ENCODE data around the gene NAMPT. TPM values are rescaled to one million over a fixed set of nuclear protein-coding genes. Genes with fewer than 3 reads are reported as not detected.

NAMPT gene
- total RNA-seq, 1 donor = 1,699 TPM

- H3K9me3 ChIP-seq (ENCODE audit: low read depth, low read length) = no peaks in the 10 kb centered on the region
- H3K4me3 ChIP-seq (ENCODE audit: low read length) = no peak overlapping the region
- no peaks in the 10 kb centered on the region for H3K4me1 ChIP-seq (ENCODE audit: insufficient read depth, low read length)
- no peaks in the 10 kb centered on the region for H3K27me3 ChIP-seq (ENCODE audit: insufficient read depth, low read length)
Observed at GRCh38 chr7:106206826-106207541, 77.8 kb downstream of the NAMPT start.

GRCh38 chr7:106205621-106206222, 79.1 kb downstream of the NAMPT start:
- H3K9me3 ChIP-seq (ENCODE audit: low read depth, low read length) = no peaks in the 10 kb centered on the region
- no peaks in the 10 kb centered on the region for H3K27me3 ChIP-seq (ENCODE audit: insufficient read depth, low read length)
- H3K4me3 ChIP-seq (ENCODE audit: low read length) = no peak overlapping the region
- no peaks in the 10 kb centered on the region for H3K4me1 ChIP-seq (ENCODE audit: insufficient read depth, low read length)

DNA sequence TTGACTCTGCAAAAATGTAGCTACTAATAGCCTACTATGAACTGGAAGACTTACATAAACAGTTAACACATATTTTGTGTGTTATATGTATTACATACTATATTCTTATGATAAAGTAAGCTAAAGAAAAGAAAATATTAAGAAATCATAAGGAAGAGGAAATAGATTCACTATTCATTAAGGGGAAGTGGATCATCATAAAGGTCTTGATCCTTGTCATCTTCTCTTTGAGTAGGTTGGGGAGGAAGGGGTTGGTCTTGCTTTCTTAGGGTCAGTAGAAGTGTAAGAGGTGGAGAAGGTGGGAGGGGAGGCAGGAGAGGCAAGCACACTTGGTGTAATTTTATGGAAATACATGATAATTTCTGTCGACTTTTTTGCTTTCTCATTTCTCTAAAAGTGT, 81.3 kb downstream of the NAMPT start:
- Histone ChIP-seq H3K27me3 (ENCODE audit: insufficient read depth, low read length) (no peaks in the 10 kb centered on the region), H3K4me1 (ENCODE audit: insufficient read depth, low read length) (no peaks in the 10 kb centered on the region), H3K4me3 (ENCODE audit: low read length) (no peak overlapping the region), H3K9me3 (ENCODE audit: low read depth, low read length) (no peaks in the 10 kb centered on the region)

DNA sequence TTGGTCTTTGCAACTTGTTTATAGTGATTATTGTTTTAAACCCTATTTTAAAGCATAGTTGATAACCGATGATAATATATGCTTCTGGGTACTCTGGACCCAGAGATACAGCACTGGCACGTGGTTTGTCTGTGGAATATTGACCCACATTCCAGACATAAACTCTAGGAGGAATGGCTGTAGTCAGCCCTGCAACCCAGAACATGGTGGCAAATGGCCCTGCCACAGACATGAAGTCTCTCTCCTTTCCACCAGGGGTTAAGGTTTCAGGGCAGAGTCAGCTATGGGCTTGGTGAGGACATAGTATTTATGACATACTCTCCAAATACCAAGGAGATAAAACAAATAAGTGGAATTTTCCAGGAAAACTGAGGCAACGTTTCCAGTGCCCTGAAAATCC, 83.6 kb downstream of the NAMPT start:
- Histone ChIP-seq H3K9me3 (ENCODE audit: low read depth, low read length) (no peaks in the 10 kb centered on the region), H3K4me3 (ENCODE audit: low read length) (no peak overlapping the region), H3K27me3 (ENCODE audit: insufficient read depth, low read length) (no peaks in the 10 kb centered on the region), H3K4me1 (ENCODE audit: insufficient read depth, low read length) (no peaks in the 10 kb centered on the region)

GRCh38 chr7:106199813-106200364, 84.9 kb downstream of the NAMPT start:
- H3K4me1 ChIP-seq (ENCODE audit: insufficient read depth, low read length) = no peaks in the 10 kb centered on the region
- H3K4me3 ChIP-seq (ENCODE audit: low read length) = no peak overlapping the region
- no peaks in the 10 kb centered on the region for H3K27me3 ChIP-seq (ENCODE audit: insufficient read depth, low read length)
- no peaks in the 10 kb centered on the region for H3K9me3 ChIP-seq (ENCODE audit: low read depth, low read length)

DNA sequence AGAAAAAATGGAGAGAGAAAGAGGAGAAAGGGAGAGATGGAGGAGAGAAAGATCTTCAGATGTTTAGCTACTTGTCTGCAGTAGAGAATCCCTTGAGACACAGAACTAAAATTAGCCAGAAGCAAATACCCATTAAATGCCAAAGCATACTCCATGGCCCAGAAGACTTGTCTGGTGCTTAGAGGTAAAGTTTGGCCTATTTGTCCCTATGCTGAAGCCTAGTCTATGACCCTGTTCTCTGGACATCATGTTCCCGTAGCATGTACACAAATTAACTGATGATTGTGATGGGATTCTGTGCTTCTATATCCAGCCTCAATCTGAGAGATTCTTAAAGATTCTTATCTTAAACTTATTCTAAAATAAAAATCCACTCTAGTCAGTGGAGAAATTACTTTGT, 85.8 kb downstream of the NAMPT start:
- Histone ChIP-seq H3K4me3 (ENCODE audit: low read length) (no peak overlapping the region), H3K9me3 (ENCODE audit: low read depth, low read length) (no peaks in the 10 kb centered on the region), H3K4me1 (ENCODE audit: insufficient read depth, low read length) (no peaks in the 10 kb centered on the region), H3K27me3 (ENCODE audit: insufficient read depth, low read length) (no peaks in the 10 kb centered on the region)

Other genes with a start within 250 kb of the NAMPT start
- 40.6 TPM for gene SYPL1, start 172.7 kb downstream of the NAMPT start, total RNA-seq

Data from mononuclear cell (primary cell).